GM18520 (cell line): Measurements from ENCODE around the gene ARIH2.

ENCODE experiments used
- ATAC-seq: cut with Tn5 transposase; IDR thresholded peaks from one replicate; pipeline ENCODE4 v1.9.1; 2021; ENCODE audit not compliant: unreplicated experiment

Gene ARIH2

DNA sequence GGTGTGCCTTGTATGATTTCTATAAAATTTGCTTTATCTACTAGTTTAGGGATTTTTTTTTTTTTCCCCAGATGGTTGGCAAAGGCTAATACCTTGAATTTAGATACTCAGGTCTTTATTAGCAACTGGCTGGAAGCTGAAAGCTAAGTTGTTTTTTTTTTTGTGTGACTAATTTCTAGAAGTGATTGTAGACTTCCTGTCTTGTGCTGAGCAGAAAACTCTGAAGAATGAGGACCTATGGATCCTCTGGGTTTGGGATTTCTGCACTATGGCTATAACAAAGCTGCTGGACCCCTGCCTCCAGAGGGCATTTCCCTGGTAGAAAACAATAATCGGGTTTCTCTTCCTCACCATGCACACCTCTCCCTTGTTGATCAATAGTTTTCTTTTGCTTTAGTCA lies 10.0 kb downstream of the ARIH2 start:
- ATAC-seq, result no peak

DNA sequence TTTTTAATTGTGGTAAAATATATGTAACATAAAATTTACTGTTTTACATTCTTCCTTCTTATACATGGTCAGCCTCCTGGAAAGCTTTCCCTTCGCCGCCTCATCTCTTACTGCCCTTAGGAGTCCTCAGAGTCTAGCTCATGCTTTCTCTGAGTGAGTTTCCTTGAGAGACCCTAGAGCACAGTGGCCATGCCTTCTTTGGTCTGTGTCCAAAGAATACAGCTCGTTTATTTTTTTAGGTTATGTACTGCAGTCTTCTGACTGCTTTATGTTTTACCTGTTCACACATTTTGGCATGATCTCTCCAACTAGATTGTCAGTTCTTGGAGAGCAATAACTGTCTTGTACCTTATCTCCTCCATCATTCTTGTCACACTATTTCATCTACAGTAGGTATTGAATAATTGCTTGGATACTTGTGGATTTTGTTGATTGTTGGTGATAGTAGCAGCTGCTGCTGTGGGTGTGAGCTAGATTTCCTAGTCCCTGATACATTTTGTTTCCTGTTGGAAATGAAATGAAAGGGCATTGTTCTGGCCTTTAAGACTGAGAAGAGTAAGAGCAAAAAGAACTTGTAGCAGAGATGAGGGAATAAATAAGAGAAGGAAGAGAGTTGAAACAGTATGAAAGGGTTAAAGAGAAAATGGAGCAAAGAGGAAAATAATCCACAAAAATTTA lies 10.9 kb downstream of the ARIH2 start:
- no peak for ATAC-seq

DNA sequence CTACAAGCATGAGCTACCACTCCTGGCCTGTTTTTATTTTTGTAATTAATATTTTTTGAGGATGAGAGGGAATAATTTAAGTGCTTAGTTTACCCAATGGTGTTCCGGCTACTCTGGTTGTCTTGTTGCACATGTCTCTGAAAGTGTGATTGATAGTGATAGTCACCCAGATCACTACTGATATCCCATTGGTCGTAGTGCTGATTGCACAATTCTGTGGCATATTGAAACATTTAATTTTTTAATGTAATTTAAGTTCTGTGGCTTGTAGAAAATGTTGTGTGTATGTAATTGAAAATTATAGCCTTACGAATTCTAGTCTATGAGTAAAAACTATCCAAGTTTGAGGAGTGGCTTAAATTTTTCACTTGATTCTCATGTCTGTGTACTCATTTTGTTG lies 11.9 kb downstream of the ARIH2 start:
- no peak for ATAC-seq

- no peak for ATAC-seq
These were observed 13.4 kb downstream of the ARIH2 start for GRCh38 chr3:48931944-48932580.

GRCh38 chr3:48934333-48934991 lies 15.8 kb downstream of the ARIH2 start:
- ATAC-seq, result no peak

DNA sequence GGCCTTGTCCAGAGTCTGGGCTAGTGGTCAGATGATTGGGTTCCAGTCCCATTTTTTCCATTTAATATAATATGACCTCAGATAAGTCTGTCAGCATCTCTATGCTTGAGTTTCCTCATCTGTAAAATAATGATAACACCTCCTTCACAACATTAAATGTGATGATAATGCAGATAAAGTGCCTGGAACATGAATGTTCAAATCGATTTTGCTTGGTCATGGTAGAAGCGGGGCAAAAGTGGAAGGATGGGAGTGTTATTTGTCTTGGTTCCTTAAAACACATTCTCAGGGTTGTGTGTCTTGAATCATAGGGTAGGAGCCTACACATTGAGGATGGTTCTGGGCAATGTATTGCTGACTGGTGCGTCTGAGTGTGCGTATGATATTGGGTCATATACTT lies 16.9 kb downstream of the ARIH2 start:
- no peak for ATAC-seq

DNA sequence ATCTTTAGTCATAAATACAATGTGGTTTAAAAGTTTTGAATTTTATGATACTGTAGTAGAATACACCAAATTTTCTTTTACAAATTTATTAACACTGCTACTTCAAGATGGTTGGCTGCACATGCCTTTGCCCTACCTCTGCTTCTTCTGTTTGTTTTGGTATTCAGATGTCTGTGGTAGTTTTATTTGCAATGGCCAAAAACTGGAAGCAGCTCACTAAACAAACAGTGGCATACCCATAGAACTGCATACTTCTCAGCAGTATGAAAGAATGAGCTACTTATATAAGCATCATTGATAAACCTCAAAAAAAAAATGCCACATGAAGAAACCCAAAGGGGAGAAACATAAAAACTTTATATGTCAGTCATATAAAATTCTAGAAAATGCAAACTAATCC lies 19.5 kb downstream of the ARIH2 start:
- no peak for ATAC-seq

GRCh38 chr3:48938689-48939088 lies 20.0 kb downstream of the ARIH2 start:
- no peak for ATAC-seq

DNA sequence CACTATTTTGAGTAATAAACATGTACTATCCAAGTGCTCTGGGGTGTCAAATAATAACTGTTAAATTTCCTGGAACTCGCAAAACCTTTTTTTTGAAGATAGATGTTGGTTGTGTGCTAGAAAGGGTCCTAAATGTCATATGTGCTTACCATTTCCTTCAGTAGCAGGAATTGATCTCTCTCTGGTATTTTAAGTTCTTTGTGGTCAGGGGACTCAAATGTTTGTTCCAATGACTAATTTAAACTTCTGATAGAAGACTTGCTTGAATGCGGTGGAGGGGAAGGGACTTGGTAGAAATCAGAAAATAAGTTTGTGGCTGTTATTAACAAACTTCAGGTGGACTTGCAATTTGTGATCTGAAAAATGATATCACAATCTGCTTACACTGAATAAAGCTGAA lies 26.8 kb downstream of the ARIH2 start:
- no peak for ATAC-seq

DNA sequence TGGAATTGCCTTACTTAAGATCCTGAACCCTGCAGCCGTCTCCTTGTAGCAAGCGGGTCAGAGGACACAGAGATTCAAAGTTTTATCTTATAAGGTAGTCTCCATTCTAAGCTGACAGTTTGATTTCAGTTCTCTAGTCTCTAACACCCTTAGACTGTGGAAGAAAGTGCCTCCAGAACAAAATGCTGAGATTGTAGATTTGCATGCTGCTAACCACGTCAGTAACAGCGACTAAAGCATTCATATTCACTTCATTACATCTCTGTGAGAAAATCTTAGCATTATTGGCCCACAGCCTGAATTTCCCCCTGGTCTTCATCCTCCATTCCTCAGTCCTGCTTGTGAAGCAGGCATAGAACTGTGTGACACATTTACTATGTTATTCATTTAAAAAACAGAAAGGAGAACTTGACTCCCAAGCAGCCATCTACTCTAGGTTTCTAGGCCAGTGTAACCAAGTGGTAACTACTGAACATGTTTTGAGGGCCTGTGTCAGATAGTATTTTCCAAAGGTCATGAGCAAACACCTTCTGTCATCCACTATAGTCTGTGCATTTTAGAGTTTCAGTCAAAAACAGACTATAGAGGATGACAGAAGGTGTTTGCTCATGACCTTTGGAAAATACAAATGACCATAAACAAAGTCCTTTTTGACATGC lies 27.4 kb downstream of the ARIH2 start:
- ATAC-seq, result no peak

DNA sequence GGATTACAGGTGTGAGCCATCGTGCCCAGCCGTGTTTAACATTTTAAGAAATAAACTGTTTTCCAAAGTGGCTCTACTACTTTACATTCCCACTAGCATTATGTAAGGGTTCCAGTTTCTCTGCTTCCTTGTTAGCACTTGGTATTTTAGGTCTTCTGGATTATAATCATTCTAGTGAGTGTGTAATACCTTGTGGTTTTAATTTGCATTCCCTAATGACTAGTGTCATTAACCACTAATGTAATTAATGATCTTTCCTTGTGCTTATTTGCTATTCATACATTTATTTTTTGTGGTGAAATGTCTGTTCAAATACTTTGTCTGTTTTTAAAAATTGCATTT lies 30.7 kb downstream of the ARIH2 start:
- no peak for ATAC-seq

- ATAC-seq, result no peak
These were observed 31.4 kb downstream of the ARIH2 start for GRCh38 chr3:48950051-48950450.

GRCh38 chr3:48951764-48952163 lies 33.1 kb downstream of the ARIH2 start:
- ATAC-seq, result no peak

- no peak for ATAC-seq
These were observed 34.0 kb downstream of the ARIH2 start for GRCh38 chr3:48952510-48953118.

GRCh38 chr3:48957006-48957705 lies 38.5 kb downstream of the ARIH2 start:
- ATAC-seq, result no peak

DNA sequence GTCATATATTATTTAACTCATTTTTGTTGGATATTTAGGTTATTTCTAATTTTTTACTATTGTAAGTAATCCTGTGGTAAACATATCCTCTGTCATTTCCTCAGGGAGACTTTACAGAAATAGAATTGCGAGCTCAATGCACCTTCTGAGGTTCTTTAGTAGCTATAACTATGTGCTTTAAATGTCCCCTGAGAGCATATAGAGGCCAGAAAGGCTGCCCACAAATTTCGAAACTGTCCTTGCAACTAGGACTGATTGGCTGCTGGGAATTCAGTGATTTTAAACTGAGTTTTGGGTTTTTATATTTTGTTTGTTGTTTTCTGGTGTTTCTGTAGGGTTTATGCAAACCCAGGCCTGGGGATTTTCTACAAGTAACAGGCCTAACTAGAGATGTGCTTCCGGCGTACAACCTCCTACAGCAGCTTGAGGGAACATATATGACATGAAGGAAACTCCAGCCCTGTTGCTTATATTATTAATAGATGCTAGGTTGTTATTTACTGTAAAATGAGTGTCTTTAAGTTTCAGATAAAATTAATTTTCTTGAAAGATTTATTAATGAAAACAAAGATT lies 42.3 kb downstream of the ARIH2 start:
- no peak for ATAC-seq

GRCh38 chr3:48962340-48962739 lies 43.7 kb downstream of the ARIH2 start:
- ATAC-seq, result no peak

- ATAC-seq, result no peak
These were observed 44.3 kb downstream of the ARIH2 start for GRCh38 chr3:48962939-48963338.

DNA sequence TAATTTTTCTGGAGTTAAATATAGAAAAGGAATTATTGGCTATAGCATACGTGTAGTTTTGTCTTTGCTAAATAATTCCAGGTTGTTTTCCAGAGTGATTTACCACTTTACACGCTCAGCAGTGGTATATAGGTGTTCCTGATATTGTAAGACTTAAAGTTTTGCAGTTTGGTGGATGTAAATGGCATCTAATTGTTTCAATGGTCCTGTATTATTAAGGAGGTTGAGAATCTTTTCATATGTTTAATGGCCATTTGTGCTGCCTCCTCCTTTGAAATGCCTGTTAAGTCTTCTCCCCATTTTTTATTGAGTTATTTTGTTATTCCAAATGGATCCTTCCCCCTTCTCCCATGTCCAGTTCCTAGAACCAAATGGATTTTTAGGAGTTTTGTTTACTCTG lies 44.9 kb downstream of the ARIH2 start:
- ATAC-seq, result no peak

DNA sequence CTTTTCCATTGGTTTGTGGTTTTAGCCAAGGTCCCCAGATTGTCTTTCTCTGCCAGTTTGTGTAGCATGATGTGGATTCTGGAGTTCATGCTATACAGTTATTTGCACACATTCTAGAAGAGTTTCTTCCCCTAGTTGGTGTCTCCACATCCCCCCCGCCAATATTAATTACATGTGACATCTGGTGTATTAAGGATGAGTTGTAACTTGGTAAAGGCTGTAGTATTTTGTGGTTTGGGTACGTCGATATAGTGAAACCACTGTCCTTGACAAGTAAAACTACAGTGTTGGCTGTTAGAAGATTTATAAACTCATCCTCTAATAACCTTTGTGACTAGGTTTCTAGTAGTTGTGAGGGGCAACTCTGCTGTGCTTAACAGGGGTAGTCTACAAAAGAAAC lies 47.7 kb downstream of the ARIH2 start:
- ATAC-seq, result no peak

DNA sequence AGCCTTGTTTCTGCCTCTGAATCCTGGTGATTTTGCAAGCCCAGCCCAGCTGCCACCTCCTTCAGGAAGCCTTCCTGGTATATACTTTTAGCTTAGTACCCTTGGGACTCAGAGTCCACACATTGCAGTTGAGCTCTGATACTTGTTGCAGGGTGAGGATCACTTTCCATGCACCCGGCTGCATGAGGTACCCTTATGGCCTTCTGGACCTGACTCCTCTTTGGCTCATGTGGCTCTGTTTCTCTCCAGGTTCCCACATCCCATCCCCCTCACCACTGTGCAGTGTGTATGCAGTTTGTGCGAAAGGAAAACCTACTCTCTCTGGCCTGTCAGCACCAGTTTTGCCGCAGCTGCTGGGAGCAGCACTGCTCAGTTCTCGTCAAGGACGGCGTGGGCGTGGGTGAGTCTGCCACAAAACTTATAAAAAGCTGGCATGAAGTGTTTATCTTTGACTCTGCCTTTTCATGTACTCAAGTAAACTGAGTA lies 48.3 kb downstream of the ARIH2 start:
- no peak for ATAC-seq
